ENCODE measurements around the gene ASMT. TPM values are rescaled to one million over a fixed set of nuclear protein-coding genes. Genes with fewer than 3 reads are reported as not detected.

The ASMT gene
- total RNA-seq, 1 experiment from 2014 or later, result not detected

DNA sequence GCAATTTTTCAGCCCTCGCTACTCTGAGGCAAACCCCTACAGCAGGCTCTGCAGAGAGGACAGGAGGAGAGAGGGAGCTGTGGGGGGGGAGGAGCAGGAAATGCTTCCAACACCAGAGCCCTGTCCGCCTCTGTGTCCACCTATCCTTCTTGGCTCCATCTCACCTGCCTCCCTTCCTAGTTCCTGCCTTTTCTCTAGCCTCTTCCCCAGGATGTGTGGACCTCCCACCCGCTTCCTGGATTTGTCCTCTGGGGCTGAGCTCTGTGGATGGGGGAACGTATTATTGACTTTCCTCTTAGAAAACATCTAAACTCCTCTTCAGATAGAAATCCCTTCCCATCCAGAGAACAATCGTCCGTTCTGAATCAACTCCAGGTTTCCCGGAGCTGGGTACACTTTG, 14.4 kb downstream of the ASMT start:
- no TSS peak for BruUV-seq (replicated peaks)
- RAD21 ChIA-PET (ENCODE audit: low non-redundant PET in 1 of 2, low total read pairs in 2 of 2, uncharacterized antibody in 2 of 2, unreplicated experiment in 2 of 2), result no interaction called here
- Histone ChIP-seq H4K20me1 (ENCODE audit: insufficient read depth) (no peaks in the 10 kb centered on the region), H3K9me2 (ENCODE audit: insufficient read depth) (no peaks in the 10 kb centered on the region), H3K4me2 (ENCODE audit: low read length) (no peak overlapping the region), H3K36me3 (ENCODE audit: control insufficient read depth in 1 of 2, insufficient read depth in 2 of 2, low read length in 2 of 2) (no peaks in the 10 kb centered on the region), H3K4me3 (replicated peaks in 1 of 2; ENCODE audit: low read depth in 1 of 2, low read length in 2 of 2) (no peak overlapping the region), H3K27me3 (ENCODE audit: insufficient read depth, low read length) (no peaks in the 10 kb centered on the region), H2AFZ (ENCODE audit: low read depth, low read length, poor library complexity, severe bottlenecking) (no peak overlapping the region), H3K27ac (ENCODE audit: low read depth, low read length) (no peak overlapping the region), H3K79me2 (ENCODE audit: insufficient read depth, low read length) (no peaks in the 10 kb centered on the region), H3K9me3 (ENCODE audit: control insufficient read depth in 1 of 2, insufficient read depth in 1 of 2, low read depth in 1 of 2, low read length in 2 of 2) (no peaks in the 10 kb centered on the region), H3K4me1 (ENCODE audit: control insufficient read depth in 1 of 2, insufficient read depth in 2 of 2, low read length in 2 of 2) (no peaks in the 10 kb centered on the region), H3K9ac (ENCODE audit: low read length) (no peak overlapping the region)
- TF ChIP-seq TCF7L2 (IDR thresholded peaks at IDR 0.05; ENCODE audit: borderline replicate concordance, extremely low read depth, insufficient read depth, insufficient read length) (no peak), SIN3A (IDR thresholded peaks at IDR 0.05; ENCODE audit: low read depth) (no peak), ELF1 (IDR thresholded peaks at IDR 0.05; ENCODE audit: borderline replicate concordance, low read depth) (no peak), ZFX (IDR thresholded peaks at IDR 0.05) (no peak), RAD21 (IDR thresholded peaks at IDR 0.05; ENCODE audit: low read depth) (no peak), SP1 (IDR thresholded peaks at IDR 0.05; ENCODE audit: low read depth) (no peak), POLR2A (IDR thresholded peaks at IDR 0.05; ENCODE audit: borderline replicate concordance, extremely low read depth, insufficient read depth, insufficient read length) (no peak), SRF (IDR thresholded peaks at IDR 0.05; ENCODE audit: low read depth) (no peak), ZNF274 (IDR thresholded peaks at IDR 0.05; ENCODE audit: low read depth, low read length) (no peak)
- TF ChIP-seq, protein P1, sequence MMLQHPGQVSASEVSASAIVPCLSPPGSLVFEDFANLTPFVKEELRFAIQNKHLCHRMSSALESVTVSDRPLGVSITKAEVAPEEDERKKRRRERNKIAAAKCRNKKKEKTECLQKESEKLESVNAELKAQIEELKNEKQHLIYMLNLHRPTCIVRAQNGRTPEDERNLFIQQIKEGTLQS (IDR thresholded peaks at IDR 0.05), result no peak
- TF ChIP-seq, protein P2, sequence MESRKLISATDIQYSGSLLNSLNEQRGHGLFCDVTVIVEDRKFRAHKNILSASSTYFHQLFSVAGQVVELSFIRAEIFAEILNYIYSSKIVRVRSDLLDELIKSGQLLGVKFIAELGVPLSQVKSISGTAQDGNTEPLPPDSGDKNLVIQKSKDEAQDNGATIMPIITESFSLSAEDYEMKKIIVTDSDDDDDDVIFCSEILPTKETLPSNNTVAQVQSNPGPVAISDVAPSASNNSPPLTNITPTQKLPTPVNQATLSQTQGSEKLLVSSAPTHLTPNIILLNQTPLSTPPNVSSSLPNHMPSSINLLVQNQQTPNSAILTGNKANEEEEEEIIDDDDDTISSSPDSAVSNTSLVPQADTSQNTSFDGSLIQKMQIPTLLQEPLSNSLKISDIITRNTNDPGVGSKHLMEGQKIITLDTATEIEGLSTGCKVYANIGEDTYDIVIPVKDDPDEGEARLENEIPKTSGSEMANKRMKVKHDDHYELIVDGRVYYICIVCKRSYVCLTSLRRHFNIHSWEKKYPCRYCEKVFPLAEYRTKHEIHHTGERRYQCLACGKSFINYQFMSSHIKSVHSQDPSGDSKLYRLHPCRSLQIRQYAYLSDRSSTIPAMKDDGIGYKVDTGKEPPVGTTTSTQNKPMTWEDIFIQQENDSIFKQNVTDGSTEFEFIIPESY (IDR thresholded peaks at IDR 0.05; ENCODE audit: extremely low read depth, insufficient replicate concordance, low read length), result no peak
- intact Hi-C loops (cut with micrococcal nuclease), result no loop called here
- CTCF ChIA-PET, result no interaction called here
- POLR2A ChIA-PET, result no interaction called here
- ATAC-seq, result no peak
- no peak for DNase-seq (ENCODE audit: low read depth, low spot score)
